Cerebellar nuclear complex (tissue), 1 donor: ENCODE data around the gene PEAK3.

ENCODE experiments used
- DNase-seq, 2 experiments: peaks; one replicate each; lab custom pipeline; 2025; lab: John Stamatoyannopoulos, UW

Gene PEAK3

GRCh38 chr19:2270423-2271233 is 11.3 kb downstream of the PEAK3 start:
- no peak for DNase-seq

- no peak for DNase-seq
These were observed 11.9 kb downstream of the PEAK3 start for GRCh38 chr19:2270157-2270422.

GRCh38 chr19:2269244-2270156 is 12.5 kb downstream of the PEAK3 start:
- peak; percentile 78 to 94 for DNase-seq

GRCh38 chr19:2268861-2269243 is 13.1 kb downstream of the PEAK3 start:
- DNase-seq: no peak

- no peak for DNase-seq
These were observed 13.5 kb downstream of the PEAK3 start for GRCh38 chr19:2268480-2268830.

- DNase-seq: peak in 1 of 2 experiments; percentile 37
These were observed 15.6 kb downstream of the PEAK3 start for GRCh38 chr19:2266183-2266993.

- DNase-seq: no peak
These were observed 20.4 kb downstream of the PEAK3 start for GRCh38 chr19:2261438-2262172.

- DNase-seq: no peak
These were observed 21.6 kb downstream of the PEAK3 start for GRCh38 chr19:2260341-2260805.

- no peak for DNase-seq
These were observed 22.6 kb downstream of the PEAK3 start for GRCh38 chr19:2259336-2259735.

GRCh38 chr19:2255982-2256685 is 25.8 kb downstream of the PEAK3 start, which contains the start of gene JSRP1:
JSRP1 (minus strand) TSS chr19:2256417; CDS start chr19:2255314, 1,103 bp downstream.
- no peak for DNase-seq

GRCh38 chr19:2255112-2255845 is 26.7 kb downstream of the PEAK3 start:
- no peak for DNase-seq

- DNase-seq: no peak
These were observed 27.7 kb downstream of the PEAK3 start for GRCh38 chr19:2254064-2254872.

GRCh38 chr19:2253106-2254063 is 28.6 kb downstream of the PEAK3 start:
- no peak for DNase-seq

GRCh38 chr19:2252797-2253105 is 29.2 kb downstream of the PEAK3 start:
- DNase-seq: no peak

GRCh38 chr19:2252055-2252796 is 29.7 kb downstream of the PEAK3 start:
- DNase-seq: no peak

- no peak for DNase-seq
These were observed 30.6 kb downstream of the PEAK3 start for GRCh38 chr19:2251106-2252054.

GRCh38 chr19:2250766-2251105 is 31.2 kb downstream of the PEAK3 start:
- no peak for DNase-seq
